GM11168 (cell line): ENCODE measurements around the gene FAM227B.

Experiments
- in situ Hi-C: fragments of 300-500 bp; cut with MboI; formaldehyde crosslinking; loops from one replicate; pipeline ENCODE4 v1.12.0; 2022; ENCODE audit warnings: low sequenced_read_pairs; ENCODE audit not compliant: unreplicated experiment

The FAM227B gene

DNA sequence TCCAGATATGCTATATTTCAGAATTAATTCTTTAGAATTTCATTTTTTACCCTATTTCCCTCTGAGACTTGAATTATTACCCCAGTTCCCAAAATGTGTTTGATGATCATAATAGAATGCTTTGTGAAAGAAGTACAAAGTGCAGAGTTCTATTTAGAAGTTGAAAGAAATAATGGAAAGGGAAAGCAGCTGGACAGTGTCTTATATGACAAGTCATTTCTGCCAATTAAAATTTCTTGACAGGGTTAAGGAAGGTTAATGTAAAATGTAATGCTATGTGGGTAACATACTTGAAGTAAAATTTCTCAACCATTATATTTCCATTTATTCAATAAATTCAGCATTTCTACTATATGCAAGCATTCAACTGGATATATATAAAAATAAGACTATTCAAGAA lies 164.5 kb downstream of the FAM227B start:
- in situ Hi-C loops: no loop called here

GRCh38 chr15:49452595-49452994 lies 168.0 kb downstream of the FAM227B start:
- in situ Hi-C loops: no loop called here

DNA sequence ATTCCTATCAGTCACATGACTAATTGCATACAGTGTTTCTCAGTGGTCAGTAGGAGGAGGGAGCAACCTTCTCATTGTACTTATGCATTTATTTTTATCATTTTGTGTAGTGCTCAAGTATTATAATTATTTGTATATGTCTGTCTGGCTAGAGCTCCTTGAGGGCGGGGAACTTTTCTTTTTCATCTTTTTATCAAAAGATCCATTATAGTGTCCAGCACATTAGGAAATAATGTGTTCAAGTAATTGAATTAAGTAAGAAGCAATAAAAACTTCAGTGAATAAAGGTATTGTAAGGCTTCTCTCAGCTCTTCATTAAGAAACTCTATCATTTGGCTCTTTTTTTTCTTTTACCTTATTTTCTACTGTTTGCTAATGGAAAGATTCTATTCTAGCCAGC lies 178.8 kb downstream of the FAM227B start:
- in situ Hi-C loops: no loop called here

DNA sequence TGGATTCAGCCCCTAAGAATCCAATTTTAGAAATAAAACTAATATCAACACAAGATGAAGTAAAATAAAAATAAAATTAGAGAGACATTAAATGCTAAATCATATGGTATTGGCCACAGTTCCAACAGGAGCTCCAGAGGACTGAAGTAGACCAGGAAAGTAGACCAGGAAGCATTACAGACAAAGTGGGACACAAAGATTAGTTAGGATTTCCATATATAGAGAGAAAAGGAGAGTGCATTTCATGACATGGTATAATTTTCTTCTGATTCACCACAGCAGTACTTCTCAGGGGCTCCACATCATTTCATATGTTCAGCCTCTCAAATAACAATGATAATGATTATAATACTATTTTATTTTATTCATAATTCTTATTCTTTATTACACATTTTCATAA lies 179.3 kb downstream of the FAM227B start:
- in situ Hi-C loops: no loop called here

DNA sequence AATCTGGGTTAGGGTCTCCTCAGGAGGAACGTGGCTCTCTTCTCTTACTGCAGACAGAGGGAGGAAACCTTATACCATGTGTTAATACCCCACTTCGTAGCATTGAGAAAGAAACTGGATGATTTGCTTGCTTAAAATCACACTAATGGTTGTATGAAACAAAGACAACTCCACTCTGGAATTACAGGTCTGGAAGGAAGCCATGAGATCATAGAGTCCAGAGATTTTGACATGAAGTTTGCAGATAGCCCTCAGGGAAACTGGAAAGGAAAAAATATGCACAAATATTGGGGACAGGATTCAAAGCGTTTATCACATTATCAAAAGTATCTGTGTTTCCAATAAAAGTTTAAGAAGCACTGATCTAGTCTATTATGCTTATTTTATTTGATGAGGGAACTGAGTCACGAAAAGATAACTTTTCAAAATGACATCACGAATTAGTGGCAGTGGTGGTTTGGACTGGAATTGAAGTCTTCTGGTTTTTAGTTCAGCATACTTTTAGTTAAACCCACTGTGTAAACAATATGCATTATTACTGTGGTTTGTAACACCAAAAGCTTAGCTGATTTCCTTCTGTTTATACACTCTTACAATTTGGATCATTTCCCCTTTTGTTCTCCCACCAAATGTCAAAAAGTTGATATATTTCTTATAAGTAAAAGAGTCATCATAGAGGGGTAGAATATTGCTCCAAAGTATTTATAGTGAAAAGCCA lies 180.8 kb downstream of the FAM227B start:
- in situ Hi-C loops: no loop called here

DNA sequence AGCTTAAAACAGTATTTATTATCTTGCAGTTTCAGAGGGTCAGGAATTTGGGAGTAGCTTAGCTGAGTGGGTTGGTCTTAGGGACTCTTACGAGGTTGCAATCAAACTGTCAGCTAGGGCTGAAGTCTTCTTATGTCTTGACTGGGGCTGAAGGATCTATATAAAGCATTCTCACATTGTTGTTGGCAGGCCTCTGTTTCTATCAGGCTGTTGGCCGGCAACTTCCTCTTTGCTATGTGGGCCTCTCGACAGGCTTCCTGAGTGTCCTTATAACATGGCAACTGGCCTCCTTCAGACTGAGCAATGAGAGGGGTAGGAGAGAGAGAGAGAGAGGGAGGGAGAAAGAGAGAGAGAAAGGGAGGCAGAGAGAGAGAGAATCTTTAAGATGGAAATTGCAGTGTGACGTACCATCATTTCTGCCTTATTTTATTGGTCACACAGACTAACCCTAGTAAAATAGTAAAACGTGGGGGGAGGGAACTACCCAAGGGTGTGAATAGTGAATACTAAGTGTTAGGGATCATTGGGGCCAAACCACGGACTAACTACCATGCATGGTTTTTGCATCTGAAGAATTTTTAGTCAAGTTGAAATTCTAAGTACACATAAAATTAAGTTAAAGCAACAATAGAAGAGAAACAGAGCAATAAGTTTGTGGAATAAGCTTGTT lies 181.5 kb downstream of the FAM227B start:
- in situ Hi-C loops: no loop called here

DNA sequence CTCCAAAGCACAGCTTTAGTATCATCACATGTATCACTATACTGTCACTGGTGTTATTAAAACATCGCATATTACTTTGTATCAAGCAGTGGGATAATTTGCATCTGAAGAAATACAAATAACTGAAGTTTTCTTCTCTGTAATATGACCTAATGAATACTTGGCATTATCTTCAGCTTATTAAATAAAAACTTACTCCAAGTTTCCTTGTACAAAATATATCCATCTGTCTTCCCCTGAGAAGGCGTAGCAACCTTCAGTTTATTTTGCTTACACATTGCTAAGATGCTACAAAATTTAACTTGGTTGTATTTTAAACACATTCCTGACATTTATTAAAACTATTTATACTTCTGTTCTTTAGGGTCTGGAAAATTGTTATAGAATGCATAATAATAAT lies 183.9 kb downstream of the FAM227B start:
- in situ Hi-C loops: no loop called here

DNA sequence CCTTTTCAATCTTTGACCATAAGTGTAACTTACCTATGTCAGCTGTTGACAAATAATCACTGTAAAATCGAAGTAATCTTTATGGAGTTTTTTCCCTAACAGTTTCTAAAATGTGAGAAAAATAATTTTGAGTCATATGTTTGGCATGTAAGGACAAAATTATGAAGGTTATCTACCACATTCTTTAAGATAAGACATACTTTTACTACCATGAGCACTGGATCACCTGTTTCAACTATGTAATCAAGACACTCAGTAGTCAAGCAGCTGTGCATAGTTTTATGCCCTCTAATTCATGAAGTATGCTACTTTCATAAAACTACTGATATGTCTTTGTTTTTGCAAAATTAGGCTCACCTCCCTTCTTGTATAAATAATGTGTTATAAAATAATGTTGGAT lies 185.4 kb downstream of the FAM227B start:
- in situ Hi-C loops: no loop called here

DNA sequence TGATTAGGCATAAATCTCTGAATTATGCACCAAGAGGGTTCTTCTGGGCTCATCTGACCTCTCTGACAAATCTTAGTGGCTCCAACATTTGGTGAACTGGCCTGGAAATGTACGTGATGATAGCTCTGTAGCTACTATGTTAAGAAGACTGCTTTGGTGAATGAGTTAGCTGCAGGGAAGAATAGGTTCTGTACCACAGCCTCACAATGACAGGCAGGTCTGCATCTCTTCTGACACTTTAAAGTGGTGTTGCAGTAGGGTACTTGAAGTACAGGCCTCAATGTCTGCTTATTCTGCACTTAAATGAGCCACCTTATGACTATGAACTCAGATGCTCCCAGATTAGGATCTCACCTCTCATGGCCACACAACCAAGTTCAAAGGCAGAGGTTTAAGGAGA lies 190.6 kb downstream of the FAM227B start:
- in situ Hi-C loops: no loop called here

GRCh38 chr15:49428409-49429095 lies 192.1 kb downstream of the FAM227B start:
- in situ Hi-C loops: no loop called here

- in situ Hi-C loops: no loop called here
Observed at GRCh38 chr15:49427372-49427771, 193.2 kb downstream of the FAM227B start.

GRCh38 chr15:49424954-49425353 lies 195.7 kb downstream of the FAM227B start:
- in situ Hi-C loops: loop anchor here (5.0 to 25.0 kb wide), 3 partner anchors 198 to 712 kb away; no protein-coding TSS in a partner anchor

- in situ Hi-C loops: loop anchor here (5.0 to 25.0 kb wide), 3 partner anchors 197 to 713 kb away; no protein-coding TSS in a partner anchor
Observed at GRCh38 chr15:49423901-49424550, 196.6 kb downstream of the FAM227B start.

DNA sequence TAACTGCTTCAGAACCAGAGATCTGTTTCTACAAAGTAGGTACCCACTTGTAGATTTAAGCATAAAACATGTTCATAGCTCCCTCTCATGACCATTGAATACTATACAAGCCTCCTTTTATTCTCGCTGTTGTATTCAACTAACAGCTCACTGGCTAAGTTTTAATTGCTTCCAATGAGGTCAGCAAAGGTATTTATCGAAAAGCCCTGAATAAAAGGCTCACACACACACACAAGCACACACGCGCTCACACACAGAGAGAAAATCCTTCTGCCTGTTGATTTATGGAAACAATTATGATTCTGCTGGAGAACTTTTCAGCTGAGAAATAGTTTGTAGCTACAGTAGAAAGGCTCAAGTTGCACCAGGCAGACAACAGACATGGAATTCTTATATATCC lies 197.6 kb downstream of the FAM227B start, which contains the start of gene FGF7:
TSS of gene FGF7 (plus strand) at position 222 of the 400 bp plus-strand sequence. CDS start 1,056 bp downstream, outside the sequence.
- in situ Hi-C loops: loop anchor here (5.0 to 25.0 kb wide), 3 partner anchors 196 to 714 kb away; no protein-coding TSS in a partner anchor

- in situ Hi-C loops: loop anchor here (5.0 to 25.0 kb wide), 3 partner anchors 195 to 715 kb away; no protein-coding TSS in a partner anchor
Observed at GRCh38 chr15:49421991-49422390, 198.6 kb downstream of the FAM227B start.

DNA sequence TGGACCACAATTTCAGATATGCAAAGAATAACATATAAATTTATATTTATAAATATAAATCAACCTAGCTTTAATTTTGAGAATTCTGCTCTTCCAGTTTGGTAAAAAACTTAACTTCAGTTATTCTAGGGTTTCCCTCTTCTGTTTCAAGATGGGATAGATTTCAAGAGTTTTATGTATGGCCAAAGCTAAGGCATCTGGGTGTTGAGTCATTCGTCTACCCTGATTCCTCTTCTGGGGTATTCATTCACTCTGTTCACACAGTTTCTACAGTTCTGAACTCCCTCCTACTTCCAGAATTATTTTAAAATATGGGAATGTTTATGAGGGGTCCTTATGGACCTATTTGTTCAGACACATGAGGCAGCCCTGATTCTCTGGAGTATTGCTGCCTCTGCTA lies 201.8 kb downstream of the FAM227B start:
- in situ Hi-C loops: loop anchor here (25.0 kb wide), 2 partner anchors 557 to 718 kb away; no protein-coding TSS in a partner anchor

GRCh38 chr15:49415638-49416037 lies 205.0 kb downstream of the FAM227B start:
- in situ Hi-C loops: loop anchor here (25.0 kb wide), 2 partner anchors 553 to 722 kb away; no protein-coding TSS in a partner anchor

GRCh38 chr15:49415149-49415548 lies 205.5 kb downstream of the FAM227B start:
- in situ Hi-C loops: loop anchor here (25.0 kb wide), 2 partner anchors 553 to 722 kb away; no protein-coding TSS in a partner anchor

DNA sequence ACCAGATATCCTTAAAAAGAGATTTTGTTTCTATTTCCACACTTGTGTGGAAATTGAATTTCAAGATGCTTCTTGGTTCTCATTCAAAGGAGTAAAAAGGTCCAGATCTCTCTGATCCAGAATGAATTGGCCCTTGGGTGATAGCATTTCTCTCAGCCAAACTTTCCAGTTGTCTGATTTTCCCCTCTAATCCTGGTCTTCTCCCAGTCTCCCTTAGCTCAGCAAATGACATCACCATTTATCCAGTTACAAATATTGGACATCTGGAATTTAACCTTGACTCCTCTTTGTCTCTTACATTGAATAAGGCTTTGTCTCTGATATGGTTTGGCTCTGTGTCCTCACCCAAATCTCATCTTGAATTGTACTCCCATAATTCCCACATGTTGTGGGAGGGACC lies 207.8 kb downstream of the FAM227B start:
- in situ Hi-C loops: loop anchor here (25.0 kb wide), 2 partner anchors 550 to 725 kb away; no protein-coding TSS in a partner anchor

GRCh38 chr15:49410641-49411040 lies 210.0 kb downstream of the FAM227B start:
- in situ Hi-C loops: loop anchor here (25.0 kb wide), 2 partner anchors 548 to 727 kb away; no protein-coding TSS in a partner anchor
